NCI-H345 (cell line): ENCODE data around the gene GBP7.
"Not testable (repeated sequence)": the region's sequence is repeated elsewhere in the genome, so short reads cannot be mapped to it uniquely, and the experiment has no call there.

Experiments
- DNase-seq: peaks from one replicate; lab custom pipeline; 2025; lab: John Stamatoyannopoulos, UW

The GBP7 gene

DNA sequence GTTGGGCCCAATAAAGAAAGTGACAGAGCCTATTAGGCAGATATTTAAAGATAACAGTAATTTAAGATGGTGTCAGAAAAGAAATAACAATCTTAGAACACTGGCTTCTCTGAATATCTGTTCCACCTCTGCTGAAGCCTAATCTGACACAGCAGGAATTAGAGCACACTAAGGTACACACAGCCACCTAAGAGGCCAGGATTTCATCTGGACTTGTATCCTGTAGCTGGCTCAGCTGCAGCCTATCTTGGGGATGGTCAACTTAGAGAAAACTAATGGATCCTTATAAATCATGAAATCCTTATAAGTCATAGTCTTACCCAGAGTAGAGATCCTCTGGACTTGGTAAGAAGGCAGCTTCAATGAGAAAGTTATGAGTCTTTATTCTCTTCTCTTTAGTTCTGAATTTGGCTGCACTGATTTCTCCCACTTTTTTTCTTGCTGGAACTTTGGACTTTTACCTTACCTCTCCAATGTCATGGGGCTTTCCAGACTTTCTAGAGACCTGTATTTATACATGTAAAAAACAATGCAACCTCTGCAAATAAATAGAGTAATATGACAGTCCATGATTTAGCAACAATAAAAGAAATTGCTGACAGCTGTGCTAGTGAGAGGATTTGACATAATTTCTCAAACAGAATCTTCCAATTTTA is at the start of gene GBP7:
GBP7 (minus strand) TSS at position 403 of the 656 bp plus-strand sequence. CDS start 4,068 bp downstream, outside the sequence.
- no peak for DNase-seq

DNA sequence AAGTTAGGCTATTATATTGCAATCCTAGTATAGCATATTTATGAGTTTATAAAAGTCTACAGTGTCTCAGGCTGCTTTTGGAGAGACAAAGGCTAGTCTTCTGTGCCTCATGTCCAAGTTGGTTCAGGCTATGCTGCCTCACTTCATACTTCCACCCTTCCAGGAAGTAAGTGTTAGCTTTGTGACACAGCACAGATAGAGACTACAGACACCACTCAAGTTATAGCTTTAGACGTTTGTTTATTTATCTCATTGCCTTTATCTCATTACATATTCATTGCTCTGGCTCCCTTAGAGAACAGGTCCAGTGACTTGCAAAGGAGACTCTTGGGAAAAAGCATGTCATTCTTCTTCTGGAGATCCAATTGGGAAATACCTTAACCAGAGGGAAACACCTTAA is 45.5 kb upstream of the GBP7 start:
- DNase-seq: no peak

- DNase-seq: not testable (repeated sequence)
Measured at GRCh38 chr1:89219851-89220250, 44.0 kb upstream of the GBP7 start.

- DNase-seq: not testable (repeated sequence)
Measured at GRCh38 chr1:89218941-89219340, 43.1 kb upstream of the GBP7 start.

DNA sequence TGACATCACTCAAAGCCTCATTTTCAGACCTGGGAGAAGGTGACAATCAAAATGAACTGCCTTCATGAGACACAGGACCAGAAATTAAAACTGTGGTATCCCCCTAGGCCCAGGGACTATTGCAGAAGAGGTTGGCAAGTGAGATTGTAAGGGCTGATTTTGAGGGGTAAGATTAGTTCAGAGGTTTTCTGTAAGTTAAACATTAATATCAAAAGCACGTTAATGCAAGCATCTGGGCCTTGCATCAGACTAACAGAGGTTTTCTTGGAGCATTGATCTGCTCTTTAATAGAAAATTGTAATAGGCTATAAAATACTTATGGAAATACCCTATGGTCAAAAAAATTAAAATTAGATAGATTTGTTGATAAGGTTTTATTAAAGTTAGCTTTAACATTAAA is 37.5 kb upstream of the GBP7 start:
- DNase-seq: no peak

GRCh38 chr1:89211035-89211634 is 35.3 kb upstream of the GBP7 start:
- no peak for DNase-seq

- DNase-seq: no peak
Measured at GRCh38 chr1:89206373-89206772, 30.6 kb upstream of the GBP7 start.

DNA sequence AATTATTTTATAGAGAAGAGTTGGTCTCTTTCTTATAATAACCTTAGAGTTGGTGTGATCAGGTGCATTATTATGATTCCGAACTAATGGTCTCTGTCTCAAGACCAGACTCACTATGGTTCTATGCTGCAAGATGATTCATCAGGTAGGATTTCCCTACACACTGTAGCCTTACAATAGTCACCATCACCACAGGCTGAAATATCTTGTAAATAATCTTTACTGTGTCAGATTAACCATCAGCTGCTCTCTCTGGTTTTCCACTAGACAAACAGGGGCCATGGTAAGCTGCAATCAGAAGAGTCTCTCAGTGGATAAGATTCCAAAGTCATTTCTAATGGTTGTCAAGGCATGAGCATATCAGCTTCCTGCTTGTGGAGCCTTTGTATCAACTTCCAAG is 27.4 kb upstream of the GBP7 start:
- no peak for DNase-seq

GRCh38 chr1:89201106-89201794 is 25.4 kb upstream of the GBP7 start:
- DNase-seq: no peak

DNA sequence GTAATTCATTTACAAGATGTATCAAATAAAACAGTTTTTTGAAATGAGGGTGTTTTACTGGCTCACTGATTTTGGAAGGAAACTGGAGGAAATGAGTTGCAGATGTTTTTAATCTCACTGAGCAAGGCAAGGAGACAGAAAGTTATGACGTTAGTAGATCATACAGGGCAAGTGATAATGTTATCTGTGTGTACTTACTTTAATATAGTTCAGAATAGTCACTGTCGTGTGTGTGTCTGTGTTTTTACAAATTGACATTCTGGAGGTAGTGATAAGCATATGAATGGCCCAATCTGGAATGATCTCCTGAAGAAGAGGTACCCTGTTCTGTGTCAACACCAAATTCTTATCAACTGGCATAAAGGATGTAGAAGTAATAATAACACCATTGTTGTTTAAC is 24.9 kb upstream of the GBP7 start:
- no peak for DNase-seq

DNA sequence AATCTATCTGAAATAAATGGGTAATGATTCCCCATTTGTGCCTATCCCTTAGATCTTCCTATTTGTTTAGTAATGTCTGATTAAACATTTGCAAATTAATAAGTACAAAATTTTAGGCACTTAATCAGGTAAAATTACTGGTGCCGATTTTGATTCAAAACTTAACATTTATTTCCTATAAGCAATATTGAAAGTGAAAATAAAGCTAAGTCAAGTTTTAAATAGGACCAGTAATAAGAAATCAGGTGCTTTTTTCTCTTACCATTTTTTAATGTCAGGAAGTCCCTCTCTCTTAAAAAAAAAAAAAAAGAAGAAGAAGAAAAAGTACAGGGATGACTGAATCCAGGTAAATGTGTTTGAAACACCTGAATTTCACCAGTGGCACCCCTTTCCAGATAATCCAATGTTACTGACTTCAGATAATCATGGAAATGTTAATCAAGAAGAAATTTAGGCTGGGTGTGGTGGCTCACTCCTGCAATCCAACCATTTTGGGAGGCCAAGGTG is 23.8 kb upstream of the GBP7 start:
- no peak for DNase-seq

GRCh38 chr1:89198491-89199072 is 22.8 kb upstream of the GBP7 start, which contains the start of gene GBP4:
Gene GBP4, minus strand, starts transcription at chr1:89198942. Its CDS starts 108 bp downstream, at chr1:89198834.
- no peak for DNase-seq

- DNase-seq: no peak
Measured at GRCh38 chr1:89198081-89198480, 22.3 kb upstream of the GBP7 start.

DNA sequence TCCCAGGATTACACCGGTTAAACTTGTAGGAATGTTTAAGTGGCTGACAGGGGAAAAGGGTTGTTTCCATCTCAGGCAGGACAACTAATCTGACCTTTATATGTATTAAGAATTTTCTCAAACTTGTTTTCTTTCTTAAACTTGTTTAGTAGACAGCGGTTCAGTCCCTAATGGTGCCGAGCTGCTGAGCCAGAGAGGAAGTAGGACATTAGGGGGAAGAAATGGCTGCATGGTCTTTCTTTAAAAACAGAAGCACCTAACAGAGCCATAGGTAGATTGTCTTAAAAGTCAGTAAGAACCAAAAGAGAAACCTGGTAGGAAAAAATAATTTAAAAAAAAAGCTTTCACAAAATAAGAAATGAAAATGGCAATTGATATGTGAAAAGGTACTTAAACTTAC is 19.7 kb upstream of the GBP7 start:
- no peak for DNase-seq

- DNase-seq: no peak
Measured at GRCh38 chr1:89191314-89191713, 15.5 kb upstream of the GBP7 start.

DNA sequence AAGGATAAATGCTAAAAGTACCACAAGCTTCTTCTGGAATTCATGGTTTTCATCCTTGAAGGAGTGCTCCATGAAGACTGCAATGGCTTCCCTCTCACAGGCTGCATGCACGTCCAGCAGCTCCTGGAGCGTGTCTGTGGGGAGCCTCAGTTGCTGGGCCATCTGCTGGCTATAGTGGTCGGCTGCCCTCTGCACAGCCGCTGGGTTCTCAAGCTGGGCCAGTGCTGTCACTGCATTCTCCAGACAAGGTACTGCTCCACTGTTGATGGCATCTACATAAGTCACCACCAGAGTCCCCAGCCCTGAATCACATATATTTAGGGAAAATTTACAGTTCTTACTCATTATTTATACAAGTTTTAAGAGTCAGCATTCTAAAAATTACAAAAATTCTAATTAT is 14.2 kb upstream of the GBP7 start:
- DNase-seq: no peak

DNA sequence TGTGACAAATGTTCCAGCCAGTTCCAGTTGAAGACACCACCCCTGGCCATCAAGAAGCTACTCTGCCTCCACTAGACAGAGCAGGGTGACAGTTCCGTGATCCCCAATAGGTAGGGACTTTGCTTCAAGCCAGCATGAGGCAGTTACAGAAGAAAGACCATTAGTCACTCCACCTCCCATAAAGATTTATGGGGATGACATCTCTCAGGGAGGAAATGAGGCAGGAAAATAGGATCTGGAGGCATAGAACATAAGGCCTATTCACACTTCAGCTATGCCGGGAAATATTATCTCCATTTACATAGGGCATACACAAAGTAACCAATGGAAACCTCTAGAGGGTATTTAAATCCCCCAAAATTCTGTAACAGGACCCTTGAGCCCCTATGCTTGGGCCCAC is 3.5 kb upstream of the GBP7 start:
- DNase-seq: no peak

- no peak for DNase-seq
Measured at GRCh38 chr1:89176971-89177370, 1.2 kb upstream of the GBP7 start.

- DNase-seq: no peak
Measured at GRCh38 chr1:89174491-89174890, 1.3 kb downstream of the GBP7 start.

- no peak for DNase-seq
Measured at GRCh38 chr1:89172468-89173143, 3.2 kb downstream of the GBP7 start.

GRCh38 chr1:89171067-89171438 is 4.8 kb downstream of the GBP7 start:
- DNase-seq: no peak
